Choroid plexus epithelial cell (primary cell): ENCODE data around the gene CAMK2B.

Experiments
- DNase-seq: peaks from one replicate; pipeline ENCODE4 v3.0.0-alpha.2; 2010; ENCODE audit warnings: low read depth
- H3K4me3 ChIP-seq: 2 replicates; pipeline ENCODE4 v1.5.1; 2011; ENCODE audit warnings: low read depth, mild to moderate bottlenecking, control low read depth, low read length, moderate library complexity
- TF ChIP-seq, protein P1 (sequence below): conservative IDR thresholded peaks from 2 replicates; pipeline ENCODE4 v1.5.1; 2011; ENCODE audit warnings: low read depth, mild to moderate bottlenecking, control low read depth, inconsistent platforms, low read length, moderate library complexity

The CAMK2B gene

DNA sequence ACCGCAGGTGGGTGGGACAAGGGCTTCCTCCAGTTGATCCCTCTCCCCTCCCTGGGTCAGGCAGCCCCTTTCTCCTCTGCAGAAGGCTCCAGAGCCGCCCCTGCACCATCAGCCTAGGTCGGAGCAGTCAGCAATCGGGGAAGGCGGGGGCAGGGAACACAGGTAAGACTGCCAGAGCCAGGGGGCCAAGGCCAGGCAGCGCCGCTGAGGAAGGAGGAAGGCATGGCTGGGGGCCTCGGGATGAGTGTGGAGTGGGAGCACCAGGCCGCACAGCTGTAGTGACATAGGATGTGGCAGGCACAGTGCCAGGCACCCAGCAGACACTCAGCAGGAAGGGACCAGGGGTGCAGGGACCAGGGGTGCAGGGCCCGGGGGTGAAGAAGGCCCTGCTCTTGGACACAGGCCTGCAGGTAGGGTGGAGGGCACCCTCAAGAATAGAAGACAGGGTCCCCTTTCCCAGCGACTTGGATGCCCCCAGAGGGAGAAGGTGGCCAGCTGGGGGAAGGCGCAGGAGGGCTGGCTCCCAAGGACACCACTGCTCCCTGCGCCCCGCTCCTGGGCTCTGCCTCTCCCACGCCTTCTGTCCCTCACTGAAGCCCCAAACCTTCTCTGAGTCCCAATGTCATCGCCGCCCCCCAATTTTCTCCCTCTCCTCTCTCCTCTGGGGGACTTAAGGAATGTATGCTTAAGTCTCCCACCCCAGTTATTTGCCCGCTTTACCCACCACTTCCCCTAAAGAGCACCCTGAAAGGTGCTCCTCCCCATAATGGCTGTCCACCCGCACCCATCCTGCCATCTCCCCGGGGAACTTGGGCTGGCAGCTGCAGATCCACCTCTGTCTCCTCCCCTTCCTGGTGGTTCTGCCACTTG lies 38.5 kb downstream of the CAMK2B start:
- H3K4me3 ChIP-seq = no peak overlapping the region
- TF ChIP-seq, protein P1, sequence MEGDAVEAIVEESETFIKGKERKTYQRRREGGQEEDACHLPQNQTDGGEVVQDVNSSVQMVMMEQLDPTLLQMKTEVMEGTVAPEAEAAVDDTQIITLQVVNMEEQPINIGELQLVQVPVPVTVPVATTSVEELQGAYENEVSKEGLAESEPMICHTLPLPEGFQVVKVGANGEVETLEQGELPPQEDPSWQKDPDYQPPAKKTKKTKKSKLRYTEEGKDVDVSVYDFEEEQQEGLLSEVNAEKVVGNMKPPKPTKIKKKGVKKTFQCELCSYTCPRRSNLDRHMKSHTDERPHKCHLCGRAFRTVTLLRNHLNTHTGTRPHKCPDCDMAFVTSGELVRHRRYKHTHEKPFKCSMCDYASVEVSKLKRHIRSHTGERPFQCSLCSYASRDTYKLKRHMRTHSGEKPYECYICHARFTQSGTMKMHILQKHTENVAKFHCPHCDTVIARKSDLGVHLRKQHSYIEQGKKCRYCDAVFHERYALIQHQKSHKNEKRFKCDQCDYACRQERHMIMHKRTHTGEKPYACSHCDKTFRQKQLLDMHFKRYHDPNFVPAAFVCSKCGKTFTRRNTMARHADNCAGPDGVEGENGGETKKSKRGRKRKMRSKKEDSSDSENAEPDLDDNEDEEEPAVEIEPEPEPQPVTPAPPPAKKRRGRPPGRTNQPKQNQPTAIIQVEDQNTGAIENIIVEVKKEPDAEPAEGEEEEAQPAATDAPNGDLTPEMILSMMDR = no peak
- DNase-seq = no peak

DNA sequence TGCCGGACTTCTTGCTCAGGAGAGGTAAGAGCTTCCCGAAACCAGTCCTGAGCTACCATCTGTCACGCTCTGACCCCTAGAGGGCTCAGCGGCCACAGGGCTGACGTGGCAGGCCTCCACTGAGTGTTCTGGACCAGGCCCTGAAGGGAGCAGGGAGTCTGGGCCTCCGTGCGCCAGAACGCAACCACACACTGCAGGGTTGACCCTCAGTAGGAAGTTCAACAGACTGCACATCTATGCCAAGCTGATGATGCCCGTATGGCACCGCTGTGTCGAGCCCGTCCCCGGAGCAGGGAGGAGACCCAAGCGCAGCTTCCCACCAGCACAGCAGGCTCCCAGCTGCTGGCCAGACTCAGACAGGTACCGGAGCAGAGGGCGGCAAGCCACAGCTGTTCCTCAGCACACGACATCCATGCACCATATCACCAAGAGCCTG lies 39.2 kb downstream of the CAMK2B start:
- no peak for DNase-seq
- TF ChIP-seq, protein P1 = no peak

DNA sequence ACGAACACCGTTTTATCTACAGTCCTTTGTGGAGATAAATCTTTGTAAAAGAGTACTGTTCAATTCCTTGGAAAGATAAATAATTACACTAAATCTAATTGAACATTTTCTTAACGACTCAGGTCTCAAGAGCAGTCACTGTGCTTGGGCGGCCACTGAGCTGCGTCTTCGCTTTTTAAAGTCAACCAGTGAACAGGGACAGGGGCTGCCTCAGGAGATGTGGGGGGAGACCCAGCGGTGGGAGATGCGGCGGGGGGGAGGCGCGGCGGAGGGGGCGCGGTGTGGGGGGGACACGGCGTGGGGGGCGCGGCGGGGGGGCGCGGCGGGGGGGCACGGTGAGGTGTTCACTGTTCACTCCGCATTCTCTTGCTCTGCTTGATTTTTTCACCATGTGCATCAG lies 39.8 kb downstream of the CAMK2B start:
- TF ChIP-seq, protein P1 = no peak
- H3K4me3 ChIP-seq = no peak overlapping the region
- DNase-seq = no peak

More for the DNA sequence above, 39.2 kb downstream of the CAMK2B start:
- no peak overlapping the region for H3K4me3 ChIP-seq

DNA sequence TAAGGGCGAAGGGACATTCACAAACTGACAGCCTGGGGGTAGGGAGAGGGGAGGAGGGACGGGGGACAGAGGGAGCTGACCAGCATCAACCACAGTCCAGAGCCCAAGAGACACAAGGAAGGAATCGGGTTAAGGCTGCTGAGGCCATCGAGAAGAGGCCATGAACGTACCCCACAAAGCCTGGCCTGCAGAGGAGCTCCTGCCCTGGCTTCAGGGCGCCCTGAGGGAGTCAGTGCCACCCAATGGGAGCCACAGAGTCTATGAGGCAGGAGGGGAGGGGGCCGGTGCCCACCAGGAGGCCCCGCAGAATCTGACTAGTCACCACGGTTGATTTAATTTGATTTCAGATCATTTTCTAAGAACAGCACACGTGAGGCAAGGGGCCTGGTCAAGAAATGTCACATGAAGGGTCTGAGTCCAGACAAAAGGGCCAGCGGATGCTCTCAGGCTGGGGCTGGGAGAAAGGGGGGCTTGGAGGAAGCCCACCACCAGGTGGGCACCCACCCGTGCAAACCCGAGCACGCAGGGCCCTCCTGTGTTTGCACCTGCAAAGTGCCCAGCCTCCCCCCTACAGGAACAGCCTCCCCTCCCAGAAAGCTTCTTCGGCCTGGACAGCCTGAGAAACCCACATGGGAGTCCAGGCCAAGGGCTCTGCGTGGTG lies 40.4 kb downstream of the CAMK2B start:
- TF ChIP-seq, protein P1 = no peak
- no peak for DNase-seq
- no peak overlapping the region for H3K4me3 ChIP-seq

DNA sequence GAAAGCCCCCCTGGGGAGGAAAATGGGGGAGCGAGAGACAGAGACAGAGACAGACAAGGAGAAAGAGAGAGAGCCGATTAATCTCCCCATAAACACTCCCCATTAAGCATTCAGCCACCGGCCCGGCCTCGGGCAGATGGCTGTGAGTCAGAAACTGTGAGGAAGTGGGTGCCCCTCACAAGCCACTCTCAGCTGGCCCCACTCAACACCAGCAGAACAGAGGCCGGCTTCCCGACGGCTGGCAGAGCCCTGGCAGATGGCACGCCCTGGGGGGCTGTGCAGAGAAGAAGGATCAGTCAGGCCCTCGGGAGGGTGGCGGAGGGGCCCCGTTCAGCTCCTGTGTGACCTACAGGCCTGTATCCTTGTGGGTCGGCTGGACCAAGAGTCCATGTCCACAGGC lies 41.2 kb downstream of the CAMK2B start:
- no peak overlapping the region for H3K4me3 ChIP-seq
- no peak for DNase-seq
- TF ChIP-seq, protein P1 = no peak

DNA sequence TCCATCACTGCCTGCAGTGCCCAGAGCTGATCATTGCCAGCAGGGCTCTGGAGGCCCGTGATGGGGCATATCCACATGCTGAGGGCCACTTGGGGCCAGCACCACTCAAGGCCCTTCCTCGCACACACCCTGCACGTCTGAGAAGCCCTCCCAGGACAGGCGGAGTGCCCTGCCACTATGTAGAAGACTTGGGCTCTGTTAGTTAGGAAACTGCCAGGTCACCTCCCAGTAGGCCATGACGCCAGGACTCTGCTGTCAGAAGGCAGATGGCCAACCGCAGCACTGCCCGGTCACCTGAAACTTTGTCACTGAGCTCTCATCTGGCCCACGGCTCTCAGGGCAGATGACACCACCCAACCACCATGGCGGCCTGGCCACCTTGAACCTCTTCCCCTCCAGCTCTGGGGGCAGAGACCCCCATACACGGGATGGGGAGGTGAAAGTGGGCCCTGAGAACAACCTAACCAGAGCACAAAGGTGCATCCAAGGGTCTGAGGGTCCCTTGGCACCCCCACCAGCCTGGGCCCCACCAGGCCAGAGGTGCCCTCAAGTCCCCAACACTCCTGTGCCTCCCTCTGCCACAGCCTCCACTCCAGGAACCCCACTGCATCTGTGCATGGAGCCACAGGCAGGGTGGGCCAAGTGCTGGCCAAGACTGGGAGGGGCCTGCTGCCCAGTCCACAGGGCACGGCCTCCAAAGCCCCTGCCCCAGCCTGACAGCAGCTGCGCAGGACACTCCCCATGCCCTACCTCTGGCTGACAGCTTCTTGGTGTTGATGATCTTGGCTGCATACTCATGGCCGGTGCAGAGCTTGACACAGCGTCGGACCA lies 41.8 kb downstream of the CAMK2B start:
- DNase-seq = no peak
- TF ChIP-seq, protein P1 = no peak

More for the DNA sequence above, 41.8 kb downstream of the CAMK2B start:
- H3K4me3 ChIP-seq = no peak overlapping the region
